Measurements from ENCODE around the gene SLC5A11. TPM values are rescaled to one million over a fixed set of nuclear protein-coding genes. Genes with fewer than 3 reads are reported as not detected.

SLC5A11 gene
- total RNA-seq: not detected in 2 replicates

DNA sequence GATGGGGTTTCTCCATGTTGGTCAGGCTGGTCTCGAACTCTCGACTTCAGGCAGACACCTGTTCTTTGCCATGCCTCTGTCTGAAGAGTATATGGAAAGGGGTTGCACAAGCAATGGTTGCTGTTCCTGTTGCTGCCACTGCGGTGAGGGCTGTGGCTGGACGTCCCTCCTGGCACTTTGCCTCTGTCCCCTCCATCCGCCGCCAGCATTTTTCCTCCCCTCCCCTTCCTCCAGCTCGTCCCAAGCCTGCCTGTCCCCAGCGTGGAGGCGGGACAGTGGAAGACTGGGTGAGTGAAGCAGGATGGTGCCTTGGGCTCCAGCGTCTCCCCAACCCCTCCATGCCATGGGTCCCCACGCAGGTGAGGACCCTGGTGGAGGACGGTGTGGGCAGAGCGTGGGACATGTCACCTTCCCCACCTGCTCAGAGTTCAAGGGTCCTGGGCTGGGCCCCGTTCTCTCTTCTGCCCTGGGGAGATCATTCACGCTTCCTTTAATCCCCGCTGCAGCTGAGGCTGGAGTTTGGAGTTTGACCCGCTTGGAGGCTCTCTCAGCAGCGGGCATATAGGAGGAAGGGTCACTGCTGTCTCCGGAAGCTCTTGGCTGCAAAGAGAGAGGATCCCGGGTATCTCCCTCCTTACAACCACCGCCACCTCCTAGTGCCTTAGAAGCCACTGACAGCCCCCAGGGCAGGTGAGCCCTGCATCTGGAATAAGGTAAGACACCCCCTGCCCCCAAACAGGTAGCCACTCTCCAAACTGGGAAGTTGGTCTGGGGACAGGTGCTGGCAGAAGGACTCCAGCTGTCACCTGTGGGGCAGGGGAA, at the start of gene SLC5A11:
Gene SLC5A11, plus strand, starts transcription at position 238 of the 822 bp plus-strand sequence. CDS start 12,681 bp downstream, outside the sequence.

Other genes with a start within 250 kb of the SLC5A11 start
- 22.6 and 24.2 TPM in 2 replicates for gene TNRC6A, start 116.3 kb upstream of the SLC5A11 start, total RNA-seq
- gene ARHGAP17, start 169.4 kb downstream of the SLC5A11 start, total RNA-seq: 54.0 and 62.7 TPM in 2 replicates